HG03558 (cell line): Measurements from ENCODE around the gene UNG.
"Not testable (repeated sequence)": the region's sequence is repeated elsewhere in the genome, so short reads cannot be mapped to it uniquely, and the experiment has no call there.

Experiments
- ATAC-seq: cut with Tn5 transposase; IDR thresholded peaks from one replicate; pipeline ENCODE4 v1.9.1; 2021; ENCODE audit warnings: moderate number of reproducible peaks; ENCODE audit not compliant: unreplicated experiment; ENCODE audit errors: extremely low read depth

Gene UNG

GRCh38 chr12:109116611-109116949 lies 19.2 kb downstream of the UNG start:
- no peak for ATAC-seq

- no peak for ATAC-seq
Observed at GRCh38 chr12:109120095-109120494, 22.7 kb downstream of the UNG start.

GRCh38 chr12:109120557-109120956 lies 23.2 kb downstream of the UNG start:
- ATAC-seq = no peak

GRCh38 chr12:109121346-109121880 lies 24.0 kb downstream of the UNG start:
- ATAC-seq = no peak

GRCh38 chr12:109124878-109125648 lies 27.7 kb downstream of the UNG start:
- ATAC-seq = no peak

- no peak for ATAC-seq
Observed at GRCh38 chr12:109125791-109126190, 28.4 kb downstream of the UNG start.

GRCh38 chr12:109126784-109127183 lies 29.4 kb downstream of the UNG start:
- no peak for ATAC-seq

- ATAC-seq = no peak
Observed at GRCh38 chr12:109127533-109128242, 30.3 kb downstream of the UNG start.

GRCh38 chr12:109130297-109131153 lies 33.1 kb downstream of the UNG start:
- no peak for ATAC-seq

GRCh38 chr12:109131154-109132050 lies 34.0 kb downstream of the UNG start:
- no peak for ATAC-seq

- no peak for ATAC-seq
Observed at GRCh38 chr12:109134186-109134917, 37.0 kb downstream of the UNG start.

- no peak for ATAC-seq
Observed at GRCh38 chr12:109137055-109137454, 39.7 kb downstream of the UNG start.

- ATAC-seq = no peak
Observed at GRCh38 chr12:109139360-109139759, 42.0 kb downstream of the UNG start.

GRCh38 chr12:109139791-109140190 lies 42.4 kb downstream of the UNG start:
- no peak for ATAC-seq

GRCh38 chr12:109140560-109140959 lies 43.2 kb downstream of the UNG start:
- ATAC-seq = no peak

GRCh38 chr12:109144224-109144623 lies 46.8 kb downstream of the UNG start:
- ATAC-seq = no peak

GRCh38 chr12:109147126-109147525 lies 49.7 kb downstream of the UNG start:
- not testable (repeated sequence) for ATAC-seq

- ATAC-seq = no peak
Observed at GRCh38 chr12:109147954-109148353, 50.6 kb downstream of the UNG start.

- ATAC-seq = no peak
Observed at GRCh38 chr12:109150124-109150640, 52.8 kb downstream of the UNG start.
